Measurements from ENCODE around the gene BEND6. TPM values are rescaled to one million over a fixed set of nuclear protein-coding genes. Genes with fewer than 3 reads are reported as not detected.
"Not testable (repeated sequence)": the region's sequence is repeated elsewhere in the genome, so short reads cannot be mapped to it uniquely, and the experiment has no call there.

BEND6 gene
- total RNA-seq, 1 experiment from 2014 or later, result not detected

- no peaks in the 10 kb centered on the region for H3K27me3 Mint-ChIP-seq (ENCODE audit: insufficient read depth, unreplicated experiment)
- BruUV-seq (replicated peaks), result no TSS peak
- TF ChIP-seq, protein P1, sequence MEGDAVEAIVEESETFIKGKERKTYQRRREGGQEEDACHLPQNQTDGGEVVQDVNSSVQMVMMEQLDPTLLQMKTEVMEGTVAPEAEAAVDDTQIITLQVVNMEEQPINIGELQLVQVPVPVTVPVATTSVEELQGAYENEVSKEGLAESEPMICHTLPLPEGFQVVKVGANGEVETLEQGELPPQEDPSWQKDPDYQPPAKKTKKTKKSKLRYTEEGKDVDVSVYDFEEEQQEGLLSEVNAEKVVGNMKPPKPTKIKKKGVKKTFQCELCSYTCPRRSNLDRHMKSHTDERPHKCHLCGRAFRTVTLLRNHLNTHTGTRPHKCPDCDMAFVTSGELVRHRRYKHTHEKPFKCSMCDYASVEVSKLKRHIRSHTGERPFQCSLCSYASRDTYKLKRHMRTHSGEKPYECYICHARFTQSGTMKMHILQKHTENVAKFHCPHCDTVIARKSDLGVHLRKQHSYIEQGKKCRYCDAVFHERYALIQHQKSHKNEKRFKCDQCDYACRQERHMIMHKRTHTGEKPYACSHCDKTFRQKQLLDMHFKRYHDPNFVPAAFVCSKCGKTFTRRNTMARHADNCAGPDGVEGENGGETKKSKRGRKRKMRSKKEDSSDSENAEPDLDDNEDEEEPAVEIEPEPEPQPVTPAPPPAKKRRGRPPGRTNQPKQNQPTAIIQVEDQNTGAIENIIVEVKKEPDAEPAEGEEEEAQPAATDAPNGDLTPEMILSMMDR (IDR thresholded peaks at IDR 0.05; ENCODE audit: insufficient read depth in 1 of 2, low read depth in 1 of 2, low read length in 1 of 2, severe bottlenecking in 1 of 2, unreplicated experiment in 1 of 2), result no peak
- no peaks in the 10 kb centered on the region for H3K4me1 Mint-ChIP-seq (ENCODE audit: low read depth, unreplicated experiment)
- no peak for DNase-seq
- ChIA-PET POLR2A (no interaction called here), CTCF (interaction anchor here (0.7 kb wide), 2 partner anchors 9 to 81 kb away, joined by 4 to 7 read pairs; no protein-coding TSS in a partner anchor)
- no peaks in the 10 kb centered on the region for H3K27me3 ChIP-seq (replicated peaks; ENCODE audit: control insufficient read depth, insufficient read depth, low read length)
- intact Hi-C loops (cut with micrococcal nuclease; ENCODE audit: unreplicated experiment), result no loop called here
- no peaks in the 10 kb centered on the region for H3K9me3 Mint-ChIP-seq (ENCODE audit: unreplicated experiment)
- no peak overlapping the region for H3K4me3 ChIP-seq (ENCODE audit: low read depth, low read length)
- no peaks in the 10 kb centered on the region for H3K9me3 ChIP-seq
- no peaks in the 10 kb centered on the region for H3K36me3 ChIP-seq (ENCODE audit: control insufficient read depth, insufficient read depth, low read length)
- no peaks in the 10 kb centered on the region for H3K4me1 ChIP-seq
- no peak overlapping the region for H3K27ac Mint-ChIP-seq (ENCODE audit: unreplicated experiment)
- no peaks in the 10 kb centered on the region for H3K36me3 Mint-ChIP-seq (ENCODE audit: insufficient read depth, unreplicated experiment)
- H3K4me3 Mint-ChIP-seq (ENCODE audit: unreplicated experiment), result no peak overlapping the region
Measured at GRCh38 chr6:57004292-57004691, 49.4 kb downstream of the BEND6 start.

GRCh38 chr6:57006101-57006500, 51.2 kb downstream of the BEND6 start:
- no peak overlapping the region for H3K4me3 ChIP-seq (ENCODE audit: low read depth, low read length)
- H3K9me3 ChIP-seq, result no peaks in the 10 kb centered on the region
- no peaks in the 10 kb centered on the region for H3K9me3 Mint-ChIP-seq (ENCODE audit: unreplicated experiment)
- no peaks in the 10 kb centered on the region for H3K4me1 Mint-ChIP-seq (ENCODE audit: low read depth, unreplicated experiment)
- DNase-seq, result peak in 1 of 2 experiments; percentile 14
- POLR2A ChIA-PET, result no interaction called here
- H3K4me1 ChIP-seq, result no peaks in the 10 kb centered on the region
- TF ChIP-seq, protein P1 (IDR thresholded peaks at IDR 0.05; ENCODE audit: insufficient read depth in 1 of 2, low read depth in 1 of 2, low read length in 1 of 2, severe bottlenecking in 1 of 2, unreplicated experiment in 1 of 2), result no peak
- H3K27me3 Mint-ChIP-seq (ENCODE audit: insufficient read depth, unreplicated experiment), result no peaks in the 10 kb centered on the region
- H3K4me3 Mint-ChIP-seq (ENCODE audit: unreplicated experiment), result no peak overlapping the region
- no TSS peak for BruUV-seq (replicated peaks)
- intact Hi-C loops (cut with micrococcal nuclease; ENCODE audit: unreplicated experiment), result loop anchor here (5.0 kb wide), 1 partner anchor 311 kb away; the partner anchor contains the start of gene PRIM2
- no peaks in the 10 kb centered on the region for H3K27me3 ChIP-seq (replicated peaks; ENCODE audit: control insufficient read depth, insufficient read depth, low read length)
- H3K36me3 ChIP-seq (ENCODE audit: control insufficient read depth, insufficient read depth, low read length), result no peaks in the 10 kb centered on the region
- no peak overlapping the region for H3K27ac Mint-ChIP-seq (ENCODE audit: unreplicated experiment)
- CTCF ChIA-PET, result interaction anchor here (0.6 to 1.2 kb wide), 2 partner anchors 11 to 102 kb away, joined by 4 read pairs; no protein-coding TSS in a partner anchor
- no peaks in the 10 kb centered on the region for H3K36me3 Mint-ChIP-seq (ENCODE audit: insufficient read depth, unreplicated experiment)

DNA sequence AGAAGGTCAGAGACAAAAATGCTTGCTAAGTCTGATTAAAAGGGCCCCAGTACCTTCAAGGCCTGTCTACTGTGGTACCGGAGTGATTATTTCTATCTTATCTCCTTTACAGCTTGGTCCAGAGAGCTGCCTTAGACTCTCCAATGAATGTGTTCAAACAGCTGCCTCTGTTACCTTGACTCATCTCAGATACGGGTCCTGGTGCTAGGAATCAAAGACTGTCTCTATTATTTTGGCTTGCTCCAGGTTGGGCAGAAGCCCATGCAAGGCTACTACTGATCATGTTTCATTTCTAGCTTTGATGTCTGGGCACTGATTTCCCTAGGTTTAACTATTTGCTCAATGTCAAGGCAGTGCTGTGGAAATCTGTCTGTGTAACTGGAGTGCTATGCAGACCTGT, 53.2 kb downstream of the BEND6 start:
- CTCF ChIA-PET; H3K4me1 ChIP-seq; H3K4me1 Mint-ChIP-seq (ENCODE audit: low read depth, unreplicated experiment); H3K27me3 ChIP-seq (replicated peaks; ENCODE audit: control insufficient read depth, insufficient read depth, low read length); H3K36me3 Mint-ChIP-seq (ENCODE audit: insufficient read depth, unreplicated experiment); H3K9me3 Mint-ChIP-seq (ENCODE audit: unreplicated experiment); DNase-seq; H3K27me3 Mint-ChIP-seq (ENCODE audit: insufficient read depth, unreplicated experiment); H3K27ac Mint-ChIP-seq (ENCODE audit: unreplicated experiment); H3K4me3 Mint-ChIP-seq (ENCODE audit: unreplicated experiment); POLR2A ChIA-PET; H3K9me3 ChIP-seq; H3K4me3 ChIP-seq (ENCODE audit: low read depth, low read length); BruUV-seq (replicated peaks); H3K36me3 ChIP-seq (ENCODE audit: control insufficient read depth, insufficient read depth, low read length): not testable (repeated sequence)
- intact Hi-C loops (cut with micrococcal nuclease; ENCODE audit: unreplicated experiment), result loop anchor here (5.0 kb wide), 1 partner anchor 309 kb away; the partner anchor contains the start of gene PRIM2

DNA sequence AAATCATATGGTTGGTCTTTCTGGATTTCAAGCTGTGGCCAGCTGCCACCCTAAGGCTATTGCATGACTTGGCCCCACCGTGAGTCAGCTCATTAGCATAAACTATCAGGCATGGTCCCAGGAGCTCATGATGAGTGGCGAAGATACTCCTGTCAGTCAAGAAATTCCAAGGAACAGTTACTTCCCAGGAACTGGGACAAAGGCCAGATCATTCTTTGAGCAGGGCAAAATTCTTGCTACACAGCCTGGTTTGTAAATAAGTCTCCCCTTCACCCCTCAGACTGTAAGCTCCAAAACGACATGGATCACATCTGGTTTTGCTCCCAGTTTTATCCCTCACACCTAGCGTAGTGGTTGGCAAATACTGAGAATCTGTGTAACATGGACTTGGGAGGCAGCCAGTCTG, 58.6 kb downstream of the BEND6 start:
- Mint-ChIP-seq H3K9me3 (ENCODE audit: unreplicated experiment) (no peaks in the 10 kb centered on the region), H3K4me1 (ENCODE audit: low read depth, unreplicated experiment) (no peaks in the 10 kb centered on the region), H3K27me3 (ENCODE audit: insufficient read depth, unreplicated experiment) (no peaks in the 10 kb centered on the region), H3K27ac (ENCODE audit: unreplicated experiment) (no peak overlapping the region), H3K36me3 (ENCODE audit: insufficient read depth, unreplicated experiment) (no peaks in the 10 kb centered on the region), H3K4me3 (ENCODE audit: unreplicated experiment) (no peak overlapping the region)
- no peaks in the 10 kb centered on the region for H3K9me3 ChIP-seq
- no TSS peak for BruUV-seq (replicated peaks)
- H3K4me3 ChIP-seq (ENCODE audit: low read depth, low read length), result no peak overlapping the region
- intact Hi-C loops (cut with micrococcal nuclease; ENCODE audit: unreplicated experiment), result no loop called here
- ChIA-PET POLR2A (no interaction called here), CTCF (no interaction called here)
- no peaks in the 10 kb centered on the region for H3K27me3 ChIP-seq (replicated peaks; ENCODE audit: control insufficient read depth, insufficient read depth, low read length)
- no peak for DNase-seq
- TF ChIP-seq, protein P1 (IDR thresholded peaks at IDR 0.05; ENCODE audit: insufficient read depth in 1 of 2, low read depth in 1 of 2, low read length in 1 of 2, severe bottlenecking in 1 of 2, unreplicated experiment in 1 of 2), result no peak
- H3K4me1 ChIP-seq, result no peaks in the 10 kb centered on the region
- no peaks in the 10 kb centered on the region for H3K36me3 ChIP-seq (ENCODE audit: control insufficient read depth, insufficient read depth, low read length)

Measured in Caco-2 (cell line).